IMR-90 (cell line): ENCODE data around the gene MYO1D. TPM values are rescaled to one million over a fixed set of nuclear protein-coding genes. Genes with fewer than 3 reads are reported as not detected.

ENCODE experiments used
- ATAC-seq: fragments of 200-7000 bp; cut with Tn5 transposase; 2 replicates; pipeline ENCODE4 v1.9.1; 2020; ENCODE audit warnings: low read depth, mild to moderate bottlenecking, moderate library complexity
- BruUV-seq: library from RNA; stranded (reverse); fragments of 400-500 nt; replicated peaks from 2 replicates; lab custom pipeline; 2021; lab: Mats Ljungman, UMichigan
- CTCF ChIA-PET: fragments of 300-600 bp; formaldehyde crosslinking; extraction: SDS; loops from one replicate; lab custom pipeline; 2021; ENCODE audit warnings: antibody characterized with exemption; lab: Yijun Ruan, JAX
- POLR2A ChIA-PET: fragments of 300-600 bp; sonication (Branson Sonifier 250); formaldehyde crosslinking; loops from one replicate; lab custom pipeline; 2022; ENCODE audit warnings: antibody characterized with exemption; ENCODE audit not compliant: unreplicated experiment; lab: Charles Lee
- DNase-seq: peaks from one replicate; pipeline ENCODE4 v3.0.0; 2013
- H2AFZ ChIP-seq: replicated peaks from 2 replicates; pipeline ENCODE3; 2013; ENCODE audit warnings: low read length, mild to moderate bottlenecking; ENCODE audit not compliant: poor library complexity
- H2AK5ac ChIP-seq: 2 replicates; pipeline ENCODE4 v1.6.1; 2013; ENCODE audit warnings: low read depth, low read length, inconsistent platforms
- H2AK9ac ChIP-seq: replicated peaks from 2 replicates; pipeline ENCODE3; 2013; ENCODE audit warnings: mild to moderate bottlenecking, low read depth, low read length, moderate library complexity; ENCODE audit not compliant: poor library complexity
- H2BK120ac ChIP-seq: 2 replicates; pipeline ENCODE4 v1.6.1; 2013; ENCODE audit warnings: low read depth, low read length, inconsistent platforms
- H2BK15ac ChIP-seq: 3 replicates; pipeline ENCODE4 v1.6.1; 2013; ENCODE audit warnings: low read depth, low read length, inconsistent platforms
- H2BK20ac ChIP-seq: 2 replicates; pipeline ENCODE4 v1.6.1; 2013; ENCODE audit warnings: low read depth, mild to moderate bottlenecking, inconsistent platforms, low read length, moderate library complexity
- H2BK5ac ChIP-seq: 2 replicates; pipeline ENCODE4 v1.6.1; 2013; ENCODE audit warnings: mild to moderate bottlenecking, low read depth, low read length, inconsistent platforms; ENCODE audit not compliant: poor library complexity, severe bottlenecking
- H3K14ac ChIP-seq: replicated peaks from 2 replicates; pipeline ENCODE4 v1.6.1; 2013; ENCODE audit warnings: low read depth, low read length, inconsistent platforms
- H3K18ac ChIP-seq: 2 replicates; pipeline ENCODE4 v1.6.1; 2013; ENCODE audit warnings: low read depth, low read length, control low read depth
- H3K23ac ChIP-seq: 2 replicates; pipeline ENCODE4 v1.6.1; 2013; ENCODE audit warnings: low read depth, low read length, inconsistent platforms
- H3K27ac ChIP-seq: 2 replicates; pipeline ENCODE4 v1.5.1; 2013; ENCODE audit warnings: mild to moderate bottlenecking, control low read depth, low read length; ENCODE audit not compliant: insufficient read depth
- H3K27me3 ChIP-seq: 2 replicates; pipeline ENCODE4 v1.6.1; 2013; ENCODE audit warnings: low read length; ENCODE audit not compliant: control insufficient read depth, insufficient read depth
- H3K36me3 ChIP-seq: 2 replicates; pipeline ENCODE4 v1.6.1; 2013; ENCODE audit warnings: low read length, mixed read lengths; ENCODE audit not compliant: control insufficient read depth, insufficient read depth
- H3K4ac ChIP-seq: 2 replicates; pipeline ENCODE4 v1.6.1; 2013; ENCODE audit warnings: low read depth, low read length, inconsistent platforms
- H3K4me1 ChIP-seq: 2 replicates; pipeline ENCODE4 v1.6.1; 2013; ENCODE audit warnings: low read length, mixed read lengths; ENCODE audit not compliant: control insufficient read depth, insufficient read depth
- H3K4me2 ChIP-seq: 2 replicates; pipeline ENCODE4 v1.6.1; 2013; ENCODE audit warnings: low read depth, mild to moderate bottlenecking, control low read depth, low read length, moderate library complexity
- H3K4me3 ChIP-seq: 2 replicates; pipeline ENCODE4 v1.5.1; 2013; ENCODE audit warnings: low read depth, mild to moderate bottlenecking, control low read depth, low read length, moderate library complexity; ENCODE audit not compliant: insufficient read depth
- H3K56ac ChIP-seq: 2 replicates; pipeline ENCODE4 v1.6.1; 2013; ENCODE audit warnings: low read length, inconsistent platforms; ENCODE audit not compliant: insufficient read depth; ENCODE audit errors: extremely low read depth
- H3K79me1 ChIP-seq, 2 experiments: 2 replicates each; pipeline ENCODE4 v1.6.1; 2013; ENCODE audit warnings: low read length in 2 of 2, inconsistent platforms in 1 of 2, low read depth in 1 of 2
- H3K9ac ChIP-seq: 2 replicates; pipeline ENCODE4 v1.6.1; 2013; ENCODE audit warnings: low read depth, low read length, control low read depth
- H3K9me1 ChIP-seq: 2 replicates; pipeline ENCODE4 v1.6.1; 2013; ENCODE audit warnings: low read length, inconsistent platforms; ENCODE audit not compliant: insufficient read depth
- H3K9me3 ChIP-seq: 2 replicates; pipeline ENCODE4 v1.6.1; 2013; ENCODE audit warnings: low read length; ENCODE audit not compliant: control insufficient read depth, insufficient read depth
- H4K20me1 ChIP-seq: 2 replicates; pipeline ENCODE4 v1.6.1; 2013; ENCODE audit warnings: low read length, inconsistent platforms; ENCODE audit not compliant: insufficient read depth
- H4K5ac ChIP-seq: 2 replicates; pipeline ENCODE4 v1.6.1; 2013; ENCODE audit warnings: mild to moderate bottlenecking, low read depth, low read length, control low read depth
- H4K8ac ChIP-seq, 2 experiments: 2 replicates each; pipeline ENCODE4 v1.6.1; 2013; ENCODE audit warnings: low read depth in 2 of 2, low read length in 2 of 2, control low read depth in 1 of 2, inconsistent platforms in 1 of 2
- H4K91ac ChIP-seq: 2 replicates; pipeline ENCODE4 v1.6.1; 2013; ENCODE audit warnings: low read depth, low read length, inconsistent platforms; ENCODE audit not compliant: insufficient read depth
- BHLHE40 ChIP-seq: fragments of 150-350 bp; IDR thresholded peaks from 2 replicates; pipeline ENCODE4 v1.6.1; 2016; ENCODE audit warnings: mild to moderate bottlenecking, low read depth, low read length
- CEBPB ChIP-seq: IDR thresholded peaks from 2 replicates; pipeline ENCODE4 v1.6.1; 2012; ENCODE audit warnings: low read depth, low read length, improper control_type of control experiment
- MAZ ChIP-seq: IDR thresholded peaks from 2 replicates; pipeline ENCODE4 v1.6.1; 2012; ENCODE audit warnings: low read depth, mild to moderate bottlenecking, low read length, improper control_type of control experiment, moderate library complexity, borderline replicate concordance
- NFE2L2 ChIP-seq: fragments of 150-350 bp; IDR thresholded peaks from 2 replicates; pipeline ENCODE4 v1.6.1; 2016; ENCODE audit warnings: low read depth, mild to moderate bottlenecking, low read length
- SMC3 ChIP-seq: fragments of 150-350 bp; IDR thresholded peaks from 2 replicates; pipeline ENCODE4 v1.6.1; 2016; ENCODE audit warnings: low read depth, mild to moderate bottlenecking, antibody characterized with exemption, low read length, moderate library complexity
- WGBS, 2 experiments: methylation state at CpG; one replicate each; pipeline versions ENCODE4 v1.1.5 to v1.1.7; 2013; ENCODE audit warnings: missing lambda C conversion rate in 2 of 2; ENCODE audit not compliant: insufficient read length in 1 of 2; ENCODE audit errors: extremely low coverage in 2 of 2; 5-methylcytosine and 5-hydroxymethylcytosine counted together
- dilution Hi-C: fragments of 300-500 bp; cut with HindIII; formaldehyde crosslinking; loops from one replicate; pipeline ENCODE4 v1.14.3; 2018; ENCODE audit warnings: low sequenced_read_pairs; ENCODE audit not compliant: unreplicated experiment
- in situ Hi-C: fragments of 300-500 bp; cut with MboI; formaldehyde crosslinking; loops from 3 replicates; pipeline ENCODE4 v1.14.3; 2019; ENCODE audit warnings: low sequenced_read_pairs, inconsistent platforms, mixed read lengths
- intact Hi-C: fragments of 100-400 bp; cut with micrococcal nuclease; formaldehyde crosslinking; loops from 2 replicates; pipeline ENCODE4 v1.10.0; 2022
- polyA plus RNA-seq, 3 experiments: library from polyadenylated mRNA; depleted of rRNA; stranded (reverse); fragments of >200 nt; gene quantifications; 2 replicates each; pipeline ENCODE4 v1.2.3, GENCODE V29; 2012; ENCODE audit warnings: low replicate concordance in 1 of 3
- total RNA-seq: library from RNA; depleted of rRNA; stranded (reverse); fragments of >200 nt; gene quantifications from 2 replicates; pipeline ENCODE4 v1.2.3, GENCODE V29; 2012

The MYO1D gene
- total and polyA plus RNA-seq, 2 of the 4 experiments (the other 2 are of a cell fraction): 0.63 to 0.90 TPM

GRCh38 chr17:32551186-32551955 is 325.6 kb downstream of the MYO1D start:
- BruUV-seq: no TSS peak
- Histone ChIP-seq H2AK9ac (no peak overlapping the region), H4K20me1 (no peaks in the 10 kb centered on the region), H3K18ac (no peak overlapping the region), H3K23ac (no peak overlapping the region), H3K79me1 (no peaks in the 10 kb centered on the region), H3K27ac (no peak overlapping the region), H3K14ac (no peak overlapping the region), H2BK15ac (no peak overlapping the region), H3K56ac (no peak overlapping the region), H3K4me2 (no peak overlapping the region), H3K27me3 (peaks cover 2% of the 10 kb centered on the region; the same call in 1 of the 2 replicates), H3K4me1 (no peaks in the 10 kb centered on the region), H3K4ac (no peak overlapping the region), H2AFZ (no peak overlapping the region), H3K36me3 (no peaks in the 10 kb centered on the region), H2BK20ac (no peak overlapping the region), H2BK120ac (no peak overlapping the region), H3K9me1 (no peaks in the 10 kb centered on the region), H3K9me3 (no peaks in the 10 kb centered on the region), H2AK5ac (no peak overlapping the region), H4K5ac (no peak overlapping the region), H4K91ac (no peak overlapping the region), H4K8ac (no peak overlapping the region), H3K9ac (no peak overlapping the region), H3K4me3 (no peak overlapping the region), H2BK5ac (no peak overlapping the region)
- no peak for TF ChIP-seq NFE2L2
- TF ChIP-seq CEBPB: no peak
- no peak for TF ChIP-seq SMC3
- TF ChIP-seq MAZ: no peak
- no peak for TF ChIP-seq BHLHE40
- CTCF ChIA-PET: interaction anchor here (0.7 kb wide), 1 partner anchor 228 kb away, joined by 3 read pairs; no protein-coding TSS in a partner anchor
- intact Hi-C loops: no loop called here
- in situ Hi-C loops: no loop called here
- DNase-seq: peak; percentile 50
- ATAC-seq: no peak
- no CpG with 5 or more reads among the region's 8 CpGs for WGBS, 2 experiments
- dilution Hi-C loops: no loop called here
- POLR2A ChIA-PET: no interaction called here
